A549 (cell line): Measurements from ENCODE around the gene TGIF1. TPM values are rescaled to one million over a fixed set of nuclear protein-coding genes. Genes with fewer than 3 reads are reported as not detected.

Experiments used
- ATOH8 ChIP-seq: fragments of 250-450 bp; sonication (Bioruptor Pico); IDR thresholded peaks from 2 replicates; pipeline ENCODE4 v1.5.0; 2020; ENCODE audit warnings: low read depth, mild to moderate bottlenecking, moderate library complexity
- BCL3 ChIP-seq: fragments of >200 bp; sonication (Bioruptor Twin); formaldehyde crosslinking; IDR thresholded peaks from 3 replicates; pipeline ENCODE4 v1.6.1; 2016
- BHLHE40 ChIP-seq: IDR thresholded peaks from 2 replicates; pipeline ENCODE4 v1.6.1; 2012; ENCODE audit warnings: low read depth, low read length, inconsistent platforms
- CBX2 ChIP-seq: fragments of 200-600 bp; sonication (generic); IDR thresholded peaks from 2 replicates; pipeline ENCODE4 v1.6.1; 2016; ENCODE audit warnings: low read depth, mild to moderate bottlenecking, borderline replicate concordance
- CBX8 ChIP-seq: fragments of 200-600 bp; sonication (generic); IDR thresholded peaks from 2 replicates; pipeline ENCODE4 v1.6.1; 2016
- CHD4 ChIP-seq: fragments of 200-600 bp; sonication (generic); IDR thresholded peaks from 2 replicates; pipeline ENCODE4 v1.6.1; 2016; ENCODE audit warnings: antibody characterized with exemption, mild to moderate bottlenecking, borderline replicate concordance
- CTCF ChIP-seq: fragments of >200 bp; sonication (Bioruptor Twin); formaldehyde crosslinking; IDR thresholded peaks from 3 replicates; pipeline ENCODE4 v1.5.1; 2016
- EHMT2 ChIP-seq: fragments of 200-600 bp; sonication (generic); IDR thresholded peaks from 2 replicates; pipeline ENCODE4 v1.6.1; 2016; ENCODE audit warnings: antibody characterized with exemption, low read depth, mild to moderate bottlenecking, moderate library complexity
- EP300 ChIP-seq, 2 experiments: fragments of >200 bp; sonication (Bioruptor Twin); formaldehyde crosslinking; IDR thresholded peaks; 2 replicates in 1 of 2; 3 replicates in 1 of 2; pipeline ENCODE4 v1.6.1; 2016 to 2017
- FOSL2 ChIP-seq, 2 experiments: fragments of 450-650 bp in 1 of 2; fragments of >200 bp in 1 of 2; sonication (Bioruptor Twin) in 1 of 2; formaldehyde crosslinking; IDR thresholded peaks; 2 replicates each; pipeline versions ENCODE4 v1.5.0 to v1.6.1; 2016 to 2020; ENCODE audit warnings: mild to moderate bottlenecking in 1 of 2, moderate library complexity in 1 of 2
- HDAC2 ChIP-seq: fragments of 200-600 bp; sonication (generic); IDR thresholded peaks from 2 replicates; pipeline ENCODE4 v1.6.1; 2016
- HMGXB4 ChIP-seq: fragments of 250-450 bp; sonication (Bioruptor Pico); IDR thresholded peaks from 2 replicates; pipeline ENCODE4 v1.5.0; 2021; ENCODE audit warnings: mild to moderate bottlenecking, moderate library complexity, borderline replicate concordance
- MAX ChIP-seq: IDR thresholded peaks from 2 replicates; pipeline ENCODE4 v1.6.1; 2012
- MAZ ChIP-seq: fragments of 150-350 bp; IDR thresholded peaks from 2 replicates; pipeline ENCODE4 v1.6.1; 2014; ENCODE audit warnings: antibody characterized with exemption, low read depth, low read length, borderline replicate concordance
- PHF8 ChIP-seq: fragments of 200-600 bp; sonication (generic); IDR thresholded peaks from 2 replicates; pipeline ENCODE4 v1.6.1; 2016; ENCODE audit warnings: low read depth, mild to moderate bottlenecking, antibody characterized with exemption, moderate library complexity, borderline replicate concordance
- POLR2A ChIP-seq: IDR thresholded peaks from 2 replicates; pipeline ENCODE4 v1.6.1; 2012; ENCODE audit warnings: mild to moderate bottlenecking, low read length
- RAD21 ChIP-seq, 2 experiments: fragments of >200 bp in 1 of 2; sonication (Bioruptor Twin) in 1 of 2; formaldehyde crosslinking in 1 of 2; IDR thresholded peaks in 1 of 2; conservative IDR thresholded peaks in 1 of 2; 2 replicates in 1 of 2; 3 replicates in 1 of 2; pipeline ENCODE4 v1.6.1; 2012 to 2018; ENCODE audit warnings: inconsistent platforms in 1 of 2
- RCOR1 ChIP-seq: fragments of 150-350 bp; IDR thresholded peaks from 2 replicates; pipeline ENCODE4 v1.6.1; 2014; ENCODE audit warnings: antibody characterized with exemption, low read length, low read depth
- SREBF2 ChIP-seq: fragments of 450-650 bp; IDR thresholded peaks from 2 replicates; pipeline ENCODE4 v1.6.1; 2014; ENCODE audit warnings: mild to moderate bottlenecking, moderate library complexity
- TFCP2L1 ChIP-seq: fragments of 250-450 bp; sonication (Bioruptor Pico); IDR thresholded peaks from 2 replicates; pipeline ENCODE4 v1.5.0; 2021; ENCODE audit warnings: mild to moderate bottlenecking
- USF2 ChIP-seq: fragments of 450-650 bp; IDR thresholded peaks from 2 replicates; pipeline ENCODE4 v1.6.1; 2014; ENCODE audit warnings: antibody characterized with exemption
- polyA plus RNA-seq, 4 experiments: library from polyadenylated mRNA; depleted of rRNA in 3 of 4; stranded (reverse); fragments of >200 nt; fragmentation: RNase III in 1 of 4; extraction: RNeasy Plus Mini Kit Qiagen cat#74134 plus additional on column Dnase treatment in 1 of 4; gene quantifications; 2 replicates in 3 of 4; 3 replicates in 1 of 4; pipeline ENCODE4 v1.2.3, GENCODE V29; 2011 to 2017

The TGIF1 gene
- polyA plus RNA-seq, 2 of the 4 experiments (the other 2 are of a cell fraction): 160 to 174 TPM

- no peak for TF ChIP-seq MAZ
- no peak for TF ChIP-seq CBX8
- TF ChIP-seq CTCF: no peak
- TF ChIP-seq FOSL2 (IDR thresholded peaks at IDR 0.05): no peak
- TF ChIP-seq FOSL2 (CRISPR knock-in tag; IDR thresholded peaks at IDR 0.05): no peak
- TF ChIP-seq EHMT2: no peak
- no peak for TF ChIP-seq SREBF2
- peak; percentile 53; the same call in 1 of the 2 replicates for TF ChIP-seq MAX
- TF ChIP-seq PHF8: no peak
- TF ChIP-seq BHLHE40: no peak
- TF ChIP-seq HDAC2: no peak
- TF ChIP-seq EP300 (IDR thresholded peaks at IDR 0.05): no peak
- TF ChIP-seq USF2: no peak
- TF ChIP-seq RCOR1: no peak
- 0 out of 3 replicates have a peak, but pooled peaks have one; percentile 40 for TF ChIP-seq BCL3
- TF ChIP-seq CBX2: no peak
- peak; percentile 53; the same call in 1 of the 2 replicates for TF ChIP-seq TFCP2L1
- no peak for TF ChIP-seq ATOH8 (CRISPR knock-in tag)
- TF ChIP-seq CHD4: no peak
- TF ChIP-seq RAD21 (conservative IDR thresholded peaks at IDR 0.05 in 1 of 2, IDR thresholded peaks at IDR 0.05 in 1 of 2): no peak; a peak in 1 of 5 replicates
- peak; percentile 66 for TF ChIP-seq POLR2A
- TF ChIP-seq HMGXB4: no peak
Measured at GRCh38 chr18:3450012-3450798, at the start of gene TGIF1 (continued).
